ENCODE results near the gene GAA.

GRCh38 chr17:80113033-80113484 lies 11.7 kb downstream of the GAA start:
- TF ChIP-seq CTCF (IDR thresholded peaks at IDR 0.05) (no peak), POLR2A (IDR thresholded peaks at IDR 0.05) (no peak)
